ENCODE results near the gene C11orf16. TPM values are rescaled to one million over a fixed set of nuclear protein-coding genes. Genes with fewer than 3 reads are reported as not detected.

The C11orf16 gene
- polyA plus RNA-seq, 2 of the 4 experiments (the other 2 are of a cell fraction): not detected

GRCh38 chr11:8917157-8917825, 15.5 kb downstream of the C11orf16 start (continued):
- TF ChIP-seq KDM5A (IDR thresholded peaks at IDR 0.05): no peak

- TF ChIP-seq SREBF2 (IDR thresholded peaks at IDR 0.05): no peak
- TF ChIP-seq RAD21 (conservative IDR thresholded peaks at IDR 0.05 in 1 of 2, IDR thresholded peaks at IDR 0.05 in 1 of 2): peak in 1 of 2 experiments; percentile 4; a peak in 1 of 5 replicates
- TF ChIP-seq, protein P1, sequence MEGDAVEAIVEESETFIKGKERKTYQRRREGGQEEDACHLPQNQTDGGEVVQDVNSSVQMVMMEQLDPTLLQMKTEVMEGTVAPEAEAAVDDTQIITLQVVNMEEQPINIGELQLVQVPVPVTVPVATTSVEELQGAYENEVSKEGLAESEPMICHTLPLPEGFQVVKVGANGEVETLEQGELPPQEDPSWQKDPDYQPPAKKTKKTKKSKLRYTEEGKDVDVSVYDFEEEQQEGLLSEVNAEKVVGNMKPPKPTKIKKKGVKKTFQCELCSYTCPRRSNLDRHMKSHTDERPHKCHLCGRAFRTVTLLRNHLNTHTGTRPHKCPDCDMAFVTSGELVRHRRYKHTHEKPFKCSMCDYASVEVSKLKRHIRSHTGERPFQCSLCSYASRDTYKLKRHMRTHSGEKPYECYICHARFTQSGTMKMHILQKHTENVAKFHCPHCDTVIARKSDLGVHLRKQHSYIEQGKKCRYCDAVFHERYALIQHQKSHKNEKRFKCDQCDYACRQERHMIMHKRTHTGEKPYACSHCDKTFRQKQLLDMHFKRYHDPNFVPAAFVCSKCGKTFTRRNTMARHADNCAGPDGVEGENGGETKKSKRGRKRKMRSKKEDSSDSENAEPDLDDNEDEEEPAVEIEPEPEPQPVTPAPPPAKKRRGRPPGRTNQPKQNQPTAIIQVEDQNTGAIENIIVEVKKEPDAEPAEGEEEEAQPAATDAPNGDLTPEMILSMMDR (IDR thresholded peaks at IDR 0.05): 0 out of 3 replicates have a peak, but pooled peaks have one; percentile 10
- DNase-seq (ENCODE audit: low read depth in 1 of 2, low spot score in 1 of 2): no peak
- Histone ChIP-seq H3K4me1 (peaks cover 29% of the 10 kb centered on the region), H3K27ac (no peak overlapping the region), H3K9me3 (no peaks in the 10 kb centered on the region), H3K4me2 (no peak overlapping the region), H3K4me3 (no peak overlapping the region)
- ChIA-PET CTCF (interaction anchor here (0.6 to 3.3 kb wide), 31 partner anchors 9 to 592 kb away, joined by 3 to 63 read pairs (median 4); partner anchors contain the start of genes ASCL3, C11orf16 and TMEM9B), POLR2A (no interaction called here)
- ATAC-seq: no peak
- 75% methylated on average over 4 of the region's 4 CpGs for WGBS (ENCODE audit: missing lambda C conversion rate)
- no peak for FAIRE-seq
Measured at GRCh38 chr11:8914661-8915018, 18.1 kb downstream of the C11orf16 start.

- Histone ChIP-seq H3K4me1 (peaks cover 33% of the 10 kb centered on the region), H3K27ac (no peak overlapping the region), H3K4me2 (peak overlapping the region; percentile 17; the same call in 2 of the 3 replicates), H3K4me3 (no peak overlapping the region), H3K9me3 (no peaks in the 10 kb centered on the region)
- no peak for ATAC-seq
- CTCF ChIA-PET: interaction anchor here (0.6 to 3.3 kb wide), 27 partner anchors 9 to 592 kb away, joined by 3 to 63 read pairs (median 5); partner anchors contain the start of genes C11orf16 and TMEM9B
- peak; percentile 75 to 78 for TF ChIP-seq RAD21 (conservative IDR thresholded peaks at IDR 0.05 in 1 of 2, IDR thresholded peaks at IDR 0.05 in 1 of 2)
- no peak for TF ChIP-seq HES2 (IDR thresholded peaks at IDR 0.05)
- peak; percentile 72 for TF ChIP-seq SMC3 (IDR thresholded peaks at IDR 0.05)
- TF ChIP-seq, protein P1 (IDR thresholded peaks at IDR 0.05): peak; percentile 79
- no peak for TF ChIP-seq E2F6 (IDR thresholded peaks at IDR 0.05; ENCODE audit: borderline replicate concordance, low read depth)
- no peak for FAIRE-seq
- POLR2A ChIA-PET: no interaction called here
- DNase-seq (ENCODE audit: low read depth in 1 of 2, low spot score in 1 of 2): peak; percentile 29 to 40
- 37% methylated on average over 9 of the region's 9 CpGs for WGBS (ENCODE audit: missing lambda C conversion rate)
Measured at GRCh38 chr11:8913961-8914660, 18.6 kb downstream of the C11orf16 start.

- ChIA-PET POLR2A (interaction anchor here (0.6 to 3.1 kb wide), 8 partner anchors 10 to 922 kb away, joined by 3 to 22 read pairs (median 6); partner anchors contain the start of genes RPL27A, TMEM9B and TRIM66), CTCF (interaction anchor here (0.6 to 1.9 kb wide), 13 partner anchors 8 to 1388 kb away, joined by 3 to 12 read pairs (median 3); no protein-coding TSS in a partner anchor)
- Histone ChIP-seq H3K4me2 (peak within 1 kb of the TSS; percentile 94), H3K9me3 (no peaks in the 10 kb centered on the region), H3K4me3 (peak within 1 kb of the TSS; percentile 87), H3K4me1 (peaks cover 42% of the 10 kb centered on the region), H3K27ac (peak within 1 kb of the TSS; percentile 98)
- DNase-seq (ENCODE audit: low read depth in 1 of 2, low spot score in 1 of 2) (peak; percentile 92 to 93), FAIRE-seq (no peak), ATAC-seq (peak; percentile 92 to 93)
- WGBS (ENCODE audit: missing lambda C conversion rate): under 1% methylated on average over 36 of the region's 68 CpGs
- peak; percentile 77 for TF ChIP-seq POLR2A (IDR thresholded peaks at IDR 0.05; ENCODE audit: low read length)
- TF ChIP-seq MAFK (IDR thresholded peaks at IDR 0.05; ENCODE audit: partially characterized antibody): no peak
- no peak for TF ChIP-seq TFCP2L1 (CRISPR knock-in tag; IDR thresholded peaks at IDR 0.05)
- TF ChIP-seq GATA3 (IDR thresholded peaks at IDR 0.05; ENCODE audit: borderline replicate concordance): no peak
- no peak for TF ChIP-seq ELK1 (IDR thresholded peaks at IDR 0.05; ENCODE audit: low read depth, low read length)
- peak; percentile 44; the same call in 1 of the 2 replicates for TF ChIP-seq E2F6 (IDR thresholded peaks at IDR 0.05; ENCODE audit: borderline replicate concordance, low read depth)
- peak in 1 of 2 experiments; percentile 71; a peak in 1 of 5 replicates for TF ChIP-seq JUN (IDR thresholded peaks at IDR 0.05)
- TF ChIP-seq PHF8 (IDR thresholded peaks at IDR 0.05; ENCODE audit: borderline replicate concordance, low read depth): peak; percentile 71
- TF ChIP-seq MAX (IDR thresholded peaks at IDR 0.05): peak; percentile 29
- no peak for TF ChIP-seq RAD21 (conservative IDR thresholded peaks at IDR 0.05 in 1 of 2, IDR thresholded peaks at IDR 0.05 in 1 of 2)
Measured at GRCh38 chr11:8911029-8911823, 21.5 kb downstream of the C11orf16 start, which contains the start of gene AKIP1. Gene AKIP1 (plus strand): TSS chr11:8911189. CDS start chr11:8911450, 261 bp downstream.

All from A549 (cell line).